ENCODE results near the gene ALDH6A1.

ALDH6A1 gene

DNA sequence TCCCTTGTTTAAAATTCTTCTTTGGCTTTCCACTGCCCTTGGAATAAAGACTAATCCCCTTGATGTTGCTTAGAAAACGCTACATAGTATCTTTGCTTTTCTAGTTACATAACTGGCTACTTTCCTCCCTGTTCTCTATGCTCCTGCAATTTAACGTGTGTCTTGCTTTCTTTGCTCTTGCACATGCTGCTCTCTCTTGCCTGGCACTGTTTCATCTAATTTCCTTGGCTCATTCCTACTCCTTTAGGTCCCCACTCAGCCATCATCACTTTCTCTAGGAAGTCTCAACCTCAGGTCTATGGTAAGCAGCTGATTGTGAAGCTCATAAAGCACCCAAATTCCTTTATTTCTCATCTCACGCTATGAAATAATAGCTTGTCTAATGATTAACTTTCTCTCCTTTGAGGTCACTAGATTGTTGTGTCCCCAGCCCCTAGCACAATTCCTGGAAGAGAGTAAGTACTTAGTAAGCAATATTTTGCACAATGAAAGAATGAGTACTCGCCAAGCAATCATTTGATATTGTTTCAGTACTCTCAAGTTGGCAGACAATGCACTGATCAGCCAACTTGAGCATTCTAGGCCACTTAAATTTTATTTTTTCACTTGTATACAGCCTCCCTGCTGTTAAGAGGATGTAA, 3.3 kb downstream of the ALDH6A1 start:
- Mint-ChIP-seq H3K36me3 (ENCODE audit: low read depth) (peaks cover 15% of the 10 kb centered on the region), H3K4me1 (ENCODE audit: low read depth) (peaks cover 22% of the 10 kb centered on the region), H3K27me3 (no peaks in the 10 kb centered on the region), H3K27ac (no peak overlapping the region), H3K9me3 (no peaks in the 10 kb centered on the region), H3K4me3 (no peak overlapping the region)
- no peak for DNase-seq

- no peaks in the 10 kb centered on the region for H3K4me1 Mint-ChIP-seq (ENCODE audit: low read depth)
- no peak for DNase-seq
- no peak overlapping the region for H3K27ac Mint-ChIP-seq
- H3K4me3 Mint-ChIP-seq: no peak overlapping the region
- H3K9me3 Mint-ChIP-seq: no peaks in the 10 kb centered on the region
- H3K36me3 Mint-ChIP-seq (ENCODE audit: low read depth): peaks cover 7% of the 10 kb centered on the region
- H3K27me3 Mint-ChIP-seq: no peaks in the 10 kb centered on the region
Observed at GRCh38 chr14:74077401-74077800, 6.9 kb downstream of the ALDH6A1 start.

DNA sequence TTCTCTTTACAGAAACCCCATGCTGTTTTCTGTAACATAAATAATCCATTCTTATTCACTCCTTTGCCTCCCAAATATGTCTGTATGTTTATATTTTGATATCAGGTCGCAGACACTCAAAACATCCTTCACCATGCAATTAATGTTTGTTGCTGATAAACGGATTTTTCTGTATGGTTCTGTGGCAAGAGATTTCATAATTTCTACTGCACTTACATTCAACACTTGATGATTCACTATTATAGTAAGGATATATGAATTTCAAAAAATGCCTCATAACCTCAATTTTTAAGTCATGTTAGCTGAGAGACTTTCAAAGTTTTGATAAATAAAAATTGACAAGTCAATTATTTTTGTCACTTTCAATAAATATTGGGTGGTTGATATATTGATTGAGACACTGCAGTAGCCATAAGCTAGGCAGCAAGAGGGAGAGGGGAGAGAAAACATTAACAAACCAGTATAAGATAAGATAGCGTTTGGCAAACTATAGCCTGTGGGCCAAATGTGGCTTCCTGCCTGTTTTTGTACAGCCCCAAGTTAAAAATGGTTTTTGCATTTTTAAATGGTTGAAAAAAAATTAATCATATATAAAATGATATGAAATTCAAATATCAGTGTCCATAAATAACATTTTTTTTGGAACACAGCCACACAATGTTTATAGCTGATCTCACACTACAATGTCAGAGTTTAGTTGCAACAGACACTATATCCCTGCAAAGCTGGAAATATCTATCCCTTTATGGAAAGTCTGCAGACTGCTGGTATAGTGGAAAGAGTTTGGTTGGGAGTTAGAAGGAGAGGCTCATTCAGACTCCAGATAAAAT, 18.3 kb downstream of the ALDH6A1 start:
- Mint-ChIP-seq H3K27ac (no peak overlapping the region), H3K4me3 (no peak overlapping the region), H3K9me3 (no peaks in the 10 kb centered on the region), H3K4me1 (ENCODE audit: low read depth) (peaks cover 4% of the 10 kb centered on the region), H3K36me3 (ENCODE audit: low read depth) (peaks cover 48% of the 10 kb centered on the region), H3K27me3 (no peaks in the 10 kb centered on the region)
- DNase-seq: no peak

DNA sequence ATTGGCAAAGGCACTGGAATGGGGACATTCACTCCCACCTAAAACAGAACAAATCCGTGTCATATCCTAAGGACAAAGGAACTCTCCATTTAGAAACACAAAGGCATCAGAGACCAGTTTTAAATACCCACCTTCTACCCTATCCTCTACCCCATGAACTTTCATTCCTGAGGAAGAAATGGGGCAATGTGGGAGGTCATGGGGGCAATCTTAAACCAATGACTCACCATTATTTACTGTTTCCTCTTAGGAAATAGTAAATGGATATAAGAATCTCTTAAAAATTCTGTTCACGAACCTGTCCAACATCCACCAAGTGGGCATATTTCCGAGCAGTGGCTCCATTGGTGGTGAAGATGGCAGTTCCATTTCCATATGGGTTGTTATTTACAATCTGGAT, 19.4 kb downstream of the ALDH6A1 start:
- no peak for DNase-seq
- H3K27ac Mint-ChIP-seq: no peak overlapping the region
- H3K4me1 Mint-ChIP-seq (ENCODE audit: low read depth): peaks cover 4% of the 10 kb centered on the region
- no peak overlapping the region for H3K4me3 Mint-ChIP-seq
- H3K36me3 Mint-ChIP-seq (ENCODE audit: low read depth): peaks cover 47% of the 10 kb centered on the region
- H3K27me3 Mint-ChIP-seq: no peaks in the 10 kb centered on the region
- H3K9me3 Mint-ChIP-seq: no peaks in the 10 kb centered on the region

GRCh38 chr14:74064426-74064825, 19.8 kb downstream of the ALDH6A1 start:
- Mint-ChIP-seq H3K4me3 (no peak overlapping the region), H3K27me3 (no peaks in the 10 kb centered on the region), H3K27ac (peak overlapping the region; percentile 58), H3K36me3 (ENCODE audit: low read depth) (peaks cover 50% of the 10 kb centered on the region), H3K9me3 (no peaks in the 10 kb centered on the region), H3K4me1 (ENCODE audit: low read depth) (peaks cover 4% of the 10 kb centered on the region)
- no peak for DNase-seq

GRCh38 chr14:74062809-74063150, 21.5 kb downstream of the ALDH6A1 start:
- DNase-seq: no peak
- no peaks in the 10 kb centered on the region for H3K9me3 Mint-ChIP-seq
- H3K4me3 Mint-ChIP-seq: no peak overlapping the region
- peaks cover 4% of the 10 kb centered on the region for H3K4me1 Mint-ChIP-seq (ENCODE audit: low read depth)
- H3K27ac Mint-ChIP-seq: no peak overlapping the region
- H3K27me3 Mint-ChIP-seq: no peaks in the 10 kb centered on the region
- H3K36me3 Mint-ChIP-seq (ENCODE audit: low read depth): peaks cover 51% of the 10 kb centered on the region

DNA sequence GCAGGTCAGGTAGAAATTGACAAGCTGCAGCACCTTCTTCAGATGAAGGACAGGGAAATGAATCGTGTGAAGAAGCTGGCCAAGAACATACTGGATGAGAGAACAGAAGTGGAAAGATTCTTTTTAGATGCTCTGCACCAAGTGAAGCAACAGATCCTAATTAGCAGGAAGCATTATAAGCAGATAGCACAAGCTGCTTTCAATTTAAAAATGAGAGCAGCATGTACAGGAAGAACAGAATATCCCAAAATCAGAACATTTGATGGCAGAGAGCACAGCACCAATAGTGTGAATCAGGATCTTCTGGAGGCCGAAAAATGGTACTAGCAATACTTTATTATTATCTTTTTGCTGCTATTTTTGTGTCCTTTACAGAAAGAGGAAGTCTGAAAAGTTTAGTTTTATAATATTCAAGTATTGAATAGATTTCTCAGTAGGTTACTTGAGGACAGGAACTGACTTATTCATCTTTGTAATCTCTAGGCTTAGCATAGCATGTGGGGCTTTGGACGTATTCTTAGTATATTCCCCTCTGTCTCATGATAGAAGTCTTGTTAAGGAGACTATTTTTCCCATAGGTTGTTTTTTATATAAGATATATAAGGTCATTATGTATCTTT, 34.3 kb downstream of the ALDH6A1 start:
- H3K4me3 Mint-ChIP-seq: no peak overlapping the region
- H3K27ac Mint-ChIP-seq: no peak overlapping the region
- H3K9me3 Mint-ChIP-seq: no peaks in the 10 kb centered on the region
- no peaks in the 10 kb centered on the region for H3K36me3 Mint-ChIP-seq (ENCODE audit: low read depth)
- no peaks in the 10 kb centered on the region for H3K27me3 Mint-ChIP-seq
- no peak for DNase-seq
- no peaks in the 10 kb centered on the region for H3K4me1 Mint-ChIP-seq (ENCODE audit: low read depth)

DNA sequence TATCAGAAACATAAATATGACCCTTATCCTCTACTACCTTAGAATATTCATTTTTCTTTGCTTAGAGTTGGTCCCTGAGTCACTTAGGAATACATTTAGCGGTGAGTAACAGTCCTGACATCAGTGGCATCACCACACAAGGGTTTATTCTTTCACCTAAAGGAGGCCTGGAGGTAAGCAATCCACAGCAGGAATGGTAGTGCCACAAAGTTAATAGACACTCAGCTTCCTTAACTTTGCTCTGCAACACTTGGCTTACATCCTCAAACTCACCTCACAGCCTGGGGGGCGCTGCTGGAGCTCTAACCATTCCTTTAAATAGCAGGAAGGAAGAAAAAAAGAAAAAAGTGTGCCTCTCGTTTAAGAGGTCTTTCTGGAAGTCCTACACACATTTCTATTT, 36.0 kb downstream of the ALDH6A1 start:
- no peak overlapping the region for H3K4me3 Mint-ChIP-seq
- H3K9me3 Mint-ChIP-seq: no peaks in the 10 kb centered on the region
- DNase-seq: no peak
- H3K27me3 Mint-ChIP-seq: no peaks in the 10 kb centered on the region
- no peaks in the 10 kb centered on the region for H3K36me3 Mint-ChIP-seq (ENCODE audit: low read depth)
- no peaks in the 10 kb centered on the region for H3K4me1 Mint-ChIP-seq (ENCODE audit: low read depth)
- H3K27ac Mint-ChIP-seq: no peak overlapping the region

GRCh38 chr14:74045522-74045921, 38.7 kb downstream of the ALDH6A1 start:
- no peaks in the 10 kb centered on the region for H3K9me3 Mint-ChIP-seq
- no peak for DNase-seq
- H3K27ac Mint-ChIP-seq: no peak overlapping the region
- H3K4me3 Mint-ChIP-seq: no peak overlapping the region
- no peaks in the 10 kb centered on the region for H3K36me3 Mint-ChIP-seq (ENCODE audit: low read depth)
- H3K27me3 Mint-ChIP-seq: no peaks in the 10 kb centered on the region
- no peaks in the 10 kb centered on the region for H3K4me1 Mint-ChIP-seq (ENCODE audit: low read depth)

GRCh38 chr14:74042296-74042695, 42.0 kb downstream of the ALDH6A1 start:
- H3K4me3 Mint-ChIP-seq: no peak overlapping the region
- no peaks in the 10 kb centered on the region for H3K9me3 Mint-ChIP-seq
- H3K27me3 Mint-ChIP-seq: no peaks in the 10 kb centered on the region
- H3K36me3 Mint-ChIP-seq (ENCODE audit: low read depth): no peaks in the 10 kb centered on the region
- H3K27ac Mint-ChIP-seq: no peak overlapping the region
- DNase-seq: no peak
- H3K4me1 Mint-ChIP-seq (ENCODE audit: low read depth): no peaks in the 10 kb centered on the region

- H3K4me3 Mint-ChIP-seq: no peak overlapping the region
- no peaks in the 10 kb centered on the region for H3K27me3 Mint-ChIP-seq
- no peaks in the 10 kb centered on the region for H3K9me3 Mint-ChIP-seq
- no peaks in the 10 kb centered on the region for H3K36me3 Mint-ChIP-seq (ENCODE audit: low read depth)
- H3K4me1 Mint-ChIP-seq (ENCODE audit: low read depth): no peaks in the 10 kb centered on the region
- H3K27ac Mint-ChIP-seq: no peak overlapping the region
- DNase-seq: no peak
Observed at GRCh38 chr14:74038020-74038859, 46.0 kb downstream of the ALDH6A1 start.

GRCh38 chr14:74035556-74035955, 48.7 kb downstream of the ALDH6A1 start:
- no peaks in the 10 kb centered on the region for H3K36me3 Mint-ChIP-seq (ENCODE audit: low read depth)

GRCh38 chr14:74034572-74034971, 49.7 kb downstream of the ALDH6A1 start:
- no peak for DNase-seq
- Mint-ChIP-seq H3K4me3 (no peak overlapping the region), H3K9me3 (no peaks in the 10 kb centered on the region), H3K27ac (no peak overlapping the region), H3K27me3 (no peaks in the 10 kb centered on the region), H3K36me3 (ENCODE audit: low read depth) (no peaks in the 10 kb centered on the region), H3K4me1 (ENCODE audit: low read depth) (no peaks in the 10 kb centered on the region)

More at GRCh38 chr14:74035556-74035955, 48.7 kb downstream of the ALDH6A1 start:
- Mint-ChIP-seq H3K9me3 (no peaks in the 10 kb centered on the region), H3K4me3 (no peak overlapping the region), H3K27ac (no peak overlapping the region), H3K4me1 (ENCODE audit: low read depth) (no peaks in the 10 kb centered on the region), H3K27me3 (no peaks in the 10 kb centered on the region)
- DNase-seq: no peak

GRCh38 chr14:74029136-74029535, 55.1 kb downstream of the ALDH6A1 start:
- no peak for DNase-seq
- no peak overlapping the region for H3K27ac Mint-ChIP-seq
- H3K4me3 Mint-ChIP-seq: no peak overlapping the region
- no peaks in the 10 kb centered on the region for H3K4me1 Mint-ChIP-seq (ENCODE audit: low read depth)
- no peaks in the 10 kb centered on the region for H3K9me3 Mint-ChIP-seq
- no peaks in the 10 kb centered on the region for H3K36me3 Mint-ChIP-seq (ENCODE audit: low read depth)
- H3K27me3 Mint-ChIP-seq: no peaks in the 10 kb centered on the region

Measured in activated T-cell treated with anti-CD3 and anti-CD28 coated beads, Interleukin-2, amount 50 U/mL, for 24 hours (primary cell).